ENCODE measurements around the gene ARL6IP6. TPM values are rescaled to one million over a fixed set of nuclear protein-coding genes. Genes with fewer than 3 reads are reported as not detected.

ARL6IP6 gene
- 18.5 and 23.3 TPM in 2 replicates for total RNA-seq

GRCh38 chr2:152718076-152718908, at the start of gene ARL6IP6:
ARL6IP6 (plus strand) TSS chr2:152718620; CDS start chr2:152718625, 5 bp downstream.

GRCh38 chr2:152717228-152718075, 968 bp upstream of the ARL6IP6 start, which contains the start of gene PRPF40A:
PRPF40A (minus strand) TSS chr2:152717461; CDS start chr2:152717439, 22 bp downstream.

Other genes with a start within 250 kb of the ARL6IP6 start
- 103 and 135 TPM in 2 replicates for gene PRPF40A, start 1.2 kb upstream of the ARL6IP6 start, total RNA-seq